GM12878 (cell line): ENCODE results near the gene ARL11. TPM values are rescaled to one million over a fixed set of nuclear protein-coding genes. Genes with fewer than 3 reads are reported as not detected.

Source experiments
- ATAC-seq: fragments of 200-7000 bp; cut with Tn5 transposase; 3 replicates; pipeline ENCODE4 v1.9.1; 2020; ENCODE audit warnings: mild to moderate bottlenecking, moderate library complexity
- BruUV-seq: library from RNA; stranded (reverse); fragments of 400-500 nt; replicated peaks from 2 replicates; lab custom pipeline; 2021; lab: Mats Ljungman, UMichigan
- CTCF ChIA-PET: fragments of 300-600 bp; sonication (Branson Sonifier 250); formaldehyde crosslinking; extraction: SDS; loops from one replicate; lab custom pipeline; 2021; ENCODE audit warnings: inconsistent platforms; lab: Yijun Ruan, JAX
- POLR2A ChIA-PET: fragments of 350-600 bp; formaldehyde crosslinking; extraction: SDS; loops from one replicate; lab custom pipeline; 2021; ENCODE audit warnings: inconsistent platforms; lab: Charles Lee
- RAD21 ChIA-PET: fragments of 300-600 bp; sonication (Branson Sonifier 250); formaldehyde crosslinking; loops from one replicate; lab custom pipeline; 2023; ENCODE audit warnings: antibody characterized with exemption; ENCODE audit not compliant: unreplicated experiment; lab: Charles Lee
- SMC1A ChIA-PET: fragments of 300-600 bp; sonication (Branson Sonifier 250); formaldehyde crosslinking; loops from one replicate; lab custom pipeline; 2023; ENCODE audit not compliant: unreplicated experiment, uncharacterized antibody; lab: Charles Lee
- DNase-seq: peaks from one replicate; pipeline ENCODE4 v3.0.0-alpha.2; 2011; ENCODE audit warnings: low read depth, low spot score
- FAIRE-seq: peaks from 3 replicates; lab custom pipeline; 2011; peaks lifted over from hg19 to GRCh38; lab: Jason Lieb, UNC
- H2AFZ ChIP-seq: 2 replicates; pipeline ENCODE4 v1.6.0; 2011; ENCODE audit warnings: low read depth, low read length, control low read depth; ENCODE audit not compliant: control insufficient read depth
- H3K27ac ChIP-seq: 2 replicates; pipeline ENCODE4 v1.5.1; 2011; ENCODE audit warnings: control low read depth; ENCODE audit not compliant: control insufficient read depth, insufficient read depth
- H3K27me3 ChIP-seq, 2 experiments: replicated peaks in 1 of 2; 2 replicates each; pipeline versions ENCODE4 v1.6.0 to v1.6.1; 2011; ENCODE audit warnings: low read length in 1 of 2; ENCODE audit not compliant: control insufficient read depth in 2 of 2, insufficient read depth in 2 of 2
- H3K36me3 ChIP-seq, 2 experiments: 2 replicates each; pipeline ENCODE4 v1.5.1; 2011; ENCODE audit warnings: low read length in 1 of 2; ENCODE audit not compliant: control insufficient read depth in 2 of 2, insufficient read depth in 2 of 2
- H3K4me1 ChIP-seq: 2 replicates; pipeline ENCODE4 v1.6.1; 2011; ENCODE audit warnings: mild to moderate bottlenecking, low read length, moderate library complexity, mixed read lengths; ENCODE audit not compliant: control insufficient read depth, insufficient read depth
- H3K4me2 ChIP-seq: 2 replicates; pipeline ENCODE4 v1.6.0; 2011; ENCODE audit warnings: control low read depth; ENCODE audit not compliant: control insufficient read depth, insufficient read depth
- H3K4me3 ChIP-seq: fragments of 200-600 bp; sonication (generic); 2 replicates; pipeline ENCODE4 v1.5.1; 2016
- H3K79me2 ChIP-seq: 2 replicates; pipeline ENCODE4 v1.6.0; 2011; ENCODE audit warnings: low read length; ENCODE audit not compliant: control insufficient read depth, insufficient read depth
- H3K9ac ChIP-seq: 2 replicates; pipeline ENCODE4 v1.8.0; 2011; ENCODE audit warnings: low read length, control low read depth, mixed read lengths; ENCODE audit not compliant: control insufficient read depth, insufficient read depth
- H3K9me3 ChIP-seq: replicated peaks from 3 replicates; pipeline ENCODE4 v1.5.1; 2011; ENCODE audit warnings: mild to moderate bottlenecking, low read length; ENCODE audit not compliant: control insufficient read depth, insufficient read depth
- H4K20me1 ChIP-seq: 2 replicates; pipeline ENCODE4 v1.6.0; 2011; ENCODE audit not compliant: control insufficient read depth, insufficient read depth
- BMI1 ChIP-seq: fragments of 450-650 bp; IDR thresholded peaks from 2 replicates; pipeline ENCODE4 v1.6.1; 2016; ENCODE audit warnings: mild to moderate bottlenecking, moderate library complexity, borderline replicate concordance
- CREB1 ChIP-seq: IDR thresholded peaks from 2 replicates; pipeline ENCODE4 v1.6.1; 2012; ENCODE audit warnings: low read depth, mild to moderate bottlenecking, inconsistent platforms
- ETV6 ChIP-seq, 2 experiments: fragments of 450-650 bp in 1 of 2; IDR thresholded peaks in 1 of 2; conservative IDR thresholded peaks in 1 of 2; 2 replicates each; pipeline ENCODE4 v1.6.1; 2014; ENCODE audit warnings: antibody characterized with exemption in 1 of 2, borderline replicate concordance in 1 of 2, low read depth in 1 of 2, mild to moderate bottlenecking in 1 of 2, moderate library complexity in 1 of 2
- RAD51 ChIP-seq: fragments of 450-650 bp; IDR thresholded peaks from 2 replicates; pipeline ENCODE4 v1.6.1; 2016; ENCODE audit warnings: moderate library complexity, mild to moderate bottlenecking, inconsistent platforms
- SREBF1 ChIP-seq: IDR thresholded peaks from 2 replicates; pipeline ENCODE4 v1.6.1; 2012; ENCODE audit warnings: mild to moderate bottlenecking, low read length
- TBL1XR1 ChIP-seq: IDR thresholded peaks from 2 replicates; pipeline ENCODE4 v1.6.1; 2012; ENCODE audit warnings: low read depth, low read length, improper control_type of control experiment
- ZNF24 ChIP-seq: fragments of 450-650 bp; IDR thresholded peaks from 2 replicates; pipeline ENCODE4 v1.6.1; 2017; ENCODE audit warnings: antibody characterized with exemption, mild to moderate bottlenecking
- WGBS: methylation state at CpG from one replicate; pipeline ENCODE4 v1.1.6; 2016; ENCODE audit warnings: low lambda C conversion rate; ENCODE audit not compliant: insufficient replicate concordance, insufficient coverage; ENCODE audit errors: missing lambda C conversion rate; 5-methylcytosine and 5-hydroxymethylcytosine counted together
- in situ Hi-C: fragments of 300-500 bp; cut with MboI; formaldehyde crosslinking; loops from 9 replicates; pipeline ENCODE4 v1.14.3; 2018; ENCODE audit warnings: mixed read lengths
- intact Hi-C: fragments of 100-400 bp; cut with micrococcal nuclease; formaldehyde crosslinking; loops from one replicate; pipeline ENCODE4 v1.14.2; 2022; ENCODE audit not compliant: unreplicated experiment
- polyA plus RNA-seq, 11 experiments: library from polyadenylated mRNA; depleted of rRNA in 4 of 11; unstranded in 6 of 11; stranded (reverse) in 5 of 11; fragments of >200 nt; fragmentation: Nextera tagmentation in 4 of 11; fragmentation: Illumina TruSeq in 1 of 11; extraction: Ambion mirVana in 4 of 11; extraction: Trizol in 1 of 11; gene quantifications; 1 replicate in 1 of 11; 2 replicates in 10 of 11; pipeline versions ENCODE4 v1.2.1 to v1.2.3, GENCODE V29; 2011 to 2016; ENCODE audit warnings: inconsistent platforms in 2 of 11, missing spikeins in 2 of 11, low read depth in 1 of 11
- total RNA-seq, 4 experiments: library from RNA; depleted of rRNA in 3 of 4; stranded (reverse); fragments of >200 nt in 3 of 4; fragmentation: Illumina TruSeq in 1 of 4; extraction: Trizol in 1 of 4; gene quantifications; 2 replicates each; pipeline versions ENCODE4 v1.2.1 to v1.2.3, GENCODE V29; 2013 to 2021
- TF ChIP-seq, protein P1 (sequence below): fragments of 450-650 bp; formaldehyde crosslinking; IDR thresholded peaks from 2 replicates; pipeline ENCODE4 v1.4.0; 2022; ENCODE audit warnings: mild to moderate bottlenecking, moderate library complexity
- TF ChIP-seq, protein P2 (sequence below): fragments of 450-650 bp; formaldehyde crosslinking; IDR thresholded peaks from 2 replicates; pipeline ENCODE4 v1.4.0; 2020; ENCODE audit warnings: mild to moderate bottlenecking, moderate library complexity

Gene ARL11
- total and polyA plus RNA-seq, 10 of the 15 experiments (the other 5 are each of a cell fraction or from before 2014, with no cell fraction given), result 2.0 to 7.2 (median 4.4) TPM

DNA sequence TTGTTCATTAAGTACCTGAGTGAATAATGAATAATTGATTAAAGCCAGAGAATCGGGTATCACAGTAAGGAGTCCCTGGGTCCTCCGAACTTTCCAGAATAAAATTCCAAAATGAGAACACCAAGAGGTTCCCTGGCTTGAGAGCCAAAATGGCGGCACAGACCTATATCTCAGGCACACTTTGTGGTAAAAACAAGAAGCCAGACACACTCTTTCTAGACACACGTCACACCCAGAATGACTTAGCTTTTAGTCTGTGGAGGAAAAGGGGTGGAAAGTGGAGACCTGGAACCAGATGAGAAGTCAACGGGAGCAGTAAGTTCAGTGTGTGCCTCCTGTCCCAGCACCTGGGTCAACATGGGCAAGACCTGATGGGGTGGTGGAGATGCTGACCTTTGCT, 8.4 kb downstream of the ARL11 start:
- no peak overlapping the region for H3K27ac ChIP-seq
- ATAC-seq, result no peak
- WGBS, result 96% methylated on average over 5 of the region's 5 CpGs
- no peaks in the 10 kb centered on the region for H3K9me3 ChIP-seq
- H3K4me1 ChIP-seq, result no peaks in the 10 kb centered on the region
- H3K4me2 ChIP-seq, result no peak overlapping the region
- H3K9ac ChIP-seq, result no peak overlapping the region
- no peak overlapping the region for H3K4me3 ChIP-seq
- no peaks in the 10 kb centered on the region for H3K27me3 ChIP-seq
- RAD21 ChIA-PET, result no interaction called here
- POLR2A ChIA-PET, result no interaction called here
- no peaks in the 10 kb centered on the region for H3K36me3 ChIP-seq
- no peak overlapping the region for H2AFZ ChIP-seq
- CTCF ChIA-PET, result no interaction called here
- in situ Hi-C loops, result no loop called here
- DNase-seq, result no peak
- no TSS peak for BruUV-seq
- no peaks in the 10 kb centered on the region for H3K79me2 ChIP-seq
- H4K20me1 ChIP-seq, result no peaks in the 10 kb centered on the region
- intact Hi-C loops, result no loop called here
- FAIRE-seq, result no peak
- TF ChIP-seq CREB1, result no peak
- SMC1A ChIA-PET, result interaction anchor here (1.3 kb wide), 1 partner anchor 101 kb away, joined by 3 read pairs; no protein-coding TSS in a partner anchor

DNA sequence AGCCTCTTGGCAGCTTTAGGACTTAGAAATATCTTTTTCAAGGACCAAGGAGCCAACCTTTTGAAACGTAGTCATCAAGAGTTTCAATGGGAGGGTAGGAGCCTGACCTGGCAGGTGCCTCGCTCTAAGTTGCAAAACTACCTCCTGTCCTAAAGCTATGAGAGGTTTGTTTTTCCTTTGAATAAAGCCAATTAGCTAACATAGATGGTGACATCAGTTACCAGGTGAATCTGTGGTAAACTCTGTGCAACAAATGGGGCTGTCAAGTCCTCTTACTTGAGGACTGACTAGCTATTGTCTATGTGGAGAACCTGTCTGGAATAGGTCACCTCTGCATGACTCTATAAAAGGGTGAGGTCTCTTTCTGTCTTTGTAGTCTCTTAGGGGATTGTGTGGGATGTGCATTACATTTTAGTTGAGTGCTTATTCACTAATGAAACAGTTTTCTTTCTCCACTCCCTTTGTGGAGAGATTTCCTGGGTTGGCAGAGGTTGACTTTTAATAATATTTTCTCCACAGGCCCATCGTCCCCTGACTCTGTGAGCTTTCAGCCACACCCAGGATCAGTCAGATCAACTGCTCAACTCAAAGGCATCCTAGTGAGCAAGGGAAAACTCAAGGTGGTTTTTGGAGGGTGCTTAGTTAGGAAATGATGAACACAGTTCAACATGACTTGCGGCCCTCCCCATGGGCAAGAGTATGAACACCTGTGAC, 9.9 kb downstream of the ARL11 start:
- WGBS, result 88% methylated on average over 4 of the region's 4 CpGs
- Histone ChIP-seq H4K20me1 (no peaks in the 10 kb centered on the region), H2AFZ (no peak overlapping the region), H3K4me3 (no peak overlapping the region), H3K27ac (no peak overlapping the region), H3K27me3 (no peaks in the 10 kb centered on the region), H3K4me2 (no peak overlapping the region), H3K9me3 (no peaks in the 10 kb centered on the region), H3K9ac (no peak overlapping the region), H3K79me2 (no peaks in the 10 kb centered on the region), H3K4me1 (peaks cover 6% of the 10 kb centered on the region; the same call in 1 of the 2 replicates), H3K36me3 (no peaks in the 10 kb centered on the region)
- CTCF ChIA-PET, result interaction anchor here (1.3 kb wide), 1 partner anchor 9 kb away, joined by 3 read pairs; no protein-coding TSS in a partner anchor
- SMC1A ChIA-PET, result interaction anchor here (1.1 to 1.3 kb wide), 2 partner anchors 100 to 108 kb away, joined by 3 read pairs; no protein-coding TSS in a partner anchor
- in situ Hi-C loops, result no loop called here
- BruUV-seq, result no TSS peak
- DNase-seq (no peak), FAIRE-seq (no peak), ATAC-seq (no peak)
- intact Hi-C loops, result no loop called here
- POLR2A ChIA-PET, result no interaction called here
- RAD21 ChIA-PET, result no interaction called here
- TF ChIP-seq, protein P1, sequence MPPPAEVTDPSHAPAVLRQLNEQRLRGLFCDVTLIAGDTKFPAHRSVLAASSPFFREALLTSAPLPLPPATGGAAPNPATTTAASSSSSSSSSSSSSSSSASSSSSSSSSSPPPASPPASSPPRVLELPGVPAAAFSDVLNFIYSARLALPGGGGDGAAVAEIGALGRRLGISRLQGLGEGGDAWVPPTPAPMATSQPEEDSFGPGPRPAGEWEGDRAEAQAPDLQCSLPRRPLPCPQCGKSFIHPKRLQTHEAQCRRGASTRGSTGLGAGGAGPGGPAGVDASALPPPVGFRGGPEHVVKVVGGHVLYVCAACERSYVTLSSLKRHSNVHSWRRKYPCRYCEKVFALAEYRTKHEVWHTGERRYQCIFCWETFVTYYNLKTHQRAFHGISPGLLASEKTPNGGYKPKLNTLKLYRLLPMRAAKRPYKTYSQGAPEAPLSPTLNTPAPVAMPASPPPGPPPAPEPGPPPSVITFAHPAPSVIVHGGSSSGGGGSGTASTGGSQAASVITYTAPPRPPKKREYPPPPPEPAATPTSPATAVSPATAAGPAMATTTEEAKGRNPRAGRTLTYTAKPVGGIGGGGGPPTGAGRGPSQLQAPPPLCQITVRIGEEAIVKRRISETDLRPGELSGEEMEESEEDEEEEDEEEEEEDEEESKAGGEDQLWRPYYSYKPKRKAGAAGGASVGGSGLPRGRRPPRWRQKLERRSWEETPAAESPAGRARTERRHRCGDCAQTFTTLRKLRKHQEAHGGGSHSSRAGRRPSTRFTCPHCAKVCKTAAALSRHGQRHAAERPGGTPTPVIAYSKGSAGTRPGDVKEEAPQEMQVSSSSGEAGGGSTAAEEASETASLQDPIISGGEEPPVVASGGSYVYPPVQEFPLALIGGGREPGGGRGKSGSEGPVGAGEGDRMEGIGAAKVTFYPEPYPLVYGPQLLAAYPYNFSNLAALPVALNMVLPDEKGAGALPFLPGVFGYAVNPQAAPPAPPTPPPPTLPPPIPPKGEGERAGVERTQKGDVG (CRISPR knock-in tag), result no peak
- no peak for TF ChIP-seq RAD51
- no peak for TF ChIP-seq TBL1XR1
- TF ChIP-seq ETV6 (conservative IDR thresholded peaks at IDR 0.05 in 1 of 2, IDR thresholded peaks at IDR 0.05 in 1 of 2; ENCODE audit: borderline replicate concordance in 1 of 2, low read depth in 1 of 2), result no peak
- TF ChIP-seq BMI1, result no peak
- TF ChIP-seq ZNF24, result no peak
- TF ChIP-seq SREBF1, result no peak
- TF ChIP-seq, protein P2, sequence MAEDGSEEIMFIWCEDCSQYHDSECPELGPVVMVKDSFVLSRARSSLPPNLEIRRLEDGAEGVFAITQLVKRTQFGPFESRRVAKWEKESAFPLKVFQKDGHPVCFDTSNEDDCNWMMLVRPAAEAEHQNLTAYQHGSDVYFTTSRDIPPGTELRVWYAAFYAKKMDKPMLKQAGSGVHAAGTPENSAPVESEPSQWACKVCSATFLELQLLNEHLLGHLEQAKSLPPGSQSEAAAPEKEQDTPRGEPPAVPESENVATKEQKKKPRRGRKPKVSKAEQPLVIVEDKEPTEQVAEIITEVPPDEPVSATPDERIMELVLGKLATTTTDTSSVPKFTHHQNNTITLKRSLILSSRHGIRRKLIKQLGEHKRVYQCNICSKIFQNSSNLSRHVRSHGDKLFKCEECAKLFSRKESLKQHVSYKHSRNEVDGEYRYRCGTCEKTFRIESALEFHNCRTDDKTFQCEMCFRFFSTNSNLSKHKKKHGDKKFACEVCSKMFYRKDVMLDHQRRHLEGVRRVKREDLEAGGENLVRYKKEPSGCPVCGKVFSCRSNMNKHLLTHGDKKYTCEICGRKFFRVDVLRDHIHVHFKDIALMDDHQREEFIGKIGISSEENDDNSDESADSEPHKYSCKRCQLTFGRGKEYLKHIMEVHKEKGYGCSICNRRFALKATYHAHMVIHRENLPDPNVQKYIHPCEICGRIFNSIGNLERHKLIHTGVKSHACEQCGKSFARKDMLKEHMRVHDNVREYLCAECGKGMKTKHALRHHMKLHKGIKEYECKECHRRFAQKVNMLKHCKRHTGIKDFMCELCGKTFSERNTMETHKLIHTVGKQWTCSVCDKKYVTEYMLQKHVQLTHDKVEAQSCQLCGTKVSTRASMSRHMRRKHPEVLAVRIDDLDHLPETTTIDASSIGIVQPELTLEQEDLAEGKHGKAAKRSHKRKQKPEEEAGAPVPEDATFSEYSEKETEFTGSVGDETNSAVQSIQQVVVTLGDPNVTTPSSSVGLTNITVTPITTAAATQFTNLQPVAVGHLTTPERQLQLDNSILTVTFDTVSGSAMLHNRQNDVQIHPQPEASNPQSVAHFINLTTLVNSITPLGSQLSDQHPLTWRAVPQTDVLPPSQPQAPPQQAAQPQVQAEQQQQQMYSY, result no peak
